HepG2 (cell line): ENCODE measurements around the gene SPC24. TPM values are rescaled to one million over a fixed set of nuclear protein-coding genes. Genes with fewer than 3 reads are reported as not detected.

Experiments used
- ATAC-seq: fragments of 200-7000 bp; cut with Tn5 transposase; 3 replicates; pipeline ENCODE4 v1.9.1; 2020; ENCODE audit warnings: mild to moderate bottlenecking, moderate library complexity
- BruUV-seq: library from RNA; stranded (reverse); fragments of 400-500 nt; replicated peaks from 2 replicates; lab custom pipeline; 2021; lab: Mats Ljungman, UMichigan
- CTCF ChIA-PET: fragments of 300-600 bp; formaldehyde crosslinking; extraction: SDS; loops from one replicate; lab custom pipeline; 2021; ENCODE audit warnings: low total read pairs, inconsistent platforms, low intra/inter-chr PET ratio; lab: Yijun Ruan, JAX
- POLR2A ChIA-PET: fragments of 350-600 bp; sonication (Branson Sonifier 250); formaldehyde crosslinking; loops from one replicate; lab custom pipeline; 2020; ENCODE audit warnings: antibody characterized with exemption, inconsistent platforms; lab: Yijun Ruan, JAX
- DNase-seq: peaks from one replicate; pipeline ENCODE4 v3.0.0-alpha.2; 2015; ENCODE audit warnings: low spot score
- FAIRE-seq: peaks from 3 replicates; lab custom pipeline; 2011; peaks lifted over from hg19 to GRCh38; lab: Jason Lieb, UNC
- H2AFZ ChIP-seq: one replicate; pipeline ENCODE4 v1.6.1; 2011; ENCODE audit warnings: low read length, inconsistent platforms
- H3K27ac ChIP-seq: fragments of 300-600 bp; 3 replicates; pipeline ENCODE4 v1.8.0; 2011; ENCODE audit warnings: mixed run types, mild to moderate bottlenecking, mixed read lengths, low read length, inconsistent platforms; ENCODE audit not compliant: insufficient read depth; ENCODE audit errors: extremely low read length
- H3K27me3 ChIP-seq, 2 experiments: fragments of 200-600 bp in 1 of 2; 2 replicates in 1 of 2; 3 replicates in 1 of 2; pipeline versions ENCODE4 v1.6.0 to v1.8.0; 2011; ENCODE audit warnings: low read length in 2 of 2, mild to moderate bottlenecking in 2 of 2, moderate library complexity in 2 of 2, inconsistent platforms in 1 of 2; ENCODE audit not compliant: insufficient read depth in 2 of 2, control insufficient read depth in 1 of 2
- H3K36me3 ChIP-seq, 2 experiments: fragments of 200-600 bp in 1 of 2; replicated peaks in 1 of 2; 2 replicates in 1 of 2; 3 replicates in 1 of 2; pipeline versions ENCODE4 v1.5.1 to v1.8.0; 2011; ENCODE audit warnings: low read length in 2 of 2, inconsistent platforms in 1 of 2; ENCODE audit not compliant: insufficient read depth in 2 of 2, control insufficient read depth in 1 of 2
- H3K4me1 ChIP-seq: 2 replicates; pipeline ENCODE4 v1.5.1; 2012; ENCODE audit warnings: low read length, inconsistent platforms; ENCODE audit not compliant: insufficient read depth
- H3K4me2 ChIP-seq: 2 replicates; pipeline ENCODE4 v1.6.0; 2011; ENCODE audit warnings: low read depth, low read length, inconsistent platforms
- H3K4me3 ChIP-seq, 3 experiments: fragments of 200-600 bp in 1 of 3; sonication (generic), shearing (Covaris generic) in 1 of 3; replicated peaks in 1 of 3; 2 replicates each; pipeline ENCODE4 v1.5.1; 2011 to 2016; ENCODE audit warnings: low read length in 3 of 3, inconsistent platforms in 2 of 3, low read depth in 2 of 3, mild to moderate bottlenecking in 2 of 3, control low read depth in 1 of 3, mixed read lengths in 1 of 3; ENCODE audit not compliant: insufficient read depth in 1 of 3
- H3K79me2 ChIP-seq: one replicate; pipeline ENCODE4 v1.6.1; 2011; ENCODE audit warnings: low read length, inconsistent platforms; ENCODE audit not compliant: insufficient read depth
- H3K9ac ChIP-seq: 2 replicates; pipeline ENCODE4 v1.6.0; 2011; ENCODE audit warnings: mild to moderate bottlenecking, low read depth, low read length, inconsistent platforms; ENCODE audit not compliant: insufficient read depth
- H3K9me3 ChIP-seq: 2 replicates; pipeline ENCODE4 v1.5.1; 2012; ENCODE audit warnings: mild to moderate bottlenecking, low read length
- H4K20me1 ChIP-seq: 2 replicates; pipeline ENCODE4 v1.6.0; 2011; ENCODE audit warnings: inconsistent platforms, mild to moderate bottlenecking, low read length, moderate library complexity; ENCODE audit not compliant: insufficient read depth
- FOXJ3 ChIP-seq: sonication (generic); formaldehyde crosslinking; IDR thresholded peaks from 2 replicates; pipeline ENCODE4 v1.4.0; 2020; ENCODE audit warnings: missing genetic modification reagents, mild to moderate bottlenecking, borderline replicate concordance
- SMAD1 ChIP-seq: sonication (generic); formaldehyde crosslinking; IDR thresholded peaks from 2 replicates; pipeline ENCODE4 v1.4.0; 2020; ENCODE audit warnings: missing genetic modification reagents, low read depth, mild to moderate bottlenecking, borderline replicate concordance
- ZNF121 ChIP-seq: sonication (generic); formaldehyde crosslinking; IDR thresholded peaks from 2 replicates; pipeline ENCODE4 v1.5.0; 2020; ENCODE audit warnings: mild to moderate bottlenecking, missing genetic modification reagents
- WGBS: methylation state at CpG from one replicate; pipeline ENCODE4 v1.1.6; 2017; ENCODE audit warnings: low lambda C conversion rate; 5-methylcytosine and 5-hydroxymethylcytosine counted together
- in situ Hi-C: cut with HindIII; loops from 2 replicates; pipeline ENCODE4 v1.10.0; 2017; ENCODE audit warnings: low pct_unique_long_range_greater_than_20kb; ENCODE audit not compliant: extremely low pct_ligation_motif_present
- intact Hi-C: fragments of 100-400 bp; cut with micrococcal nuclease; formaldehyde crosslinking; loops from one replicate; pipeline ENCODE4 v1.10.0; 2022; ENCODE audit not compliant: unreplicated experiment
- polyA plus RNA-seq, 8 experiments: library from polyadenylated mRNA; depleted of rRNA in 3 of 8; stranded (reverse) in 7 of 8; unstranded in 1 of 8; fragments of >200 nt; fragmentation: Illumina TruSeq in 4 of 8; extraction: Trizol in 4 of 8; gene quantifications; 2 replicates each; pipeline versions ENCODE4 v1.2.1 to v1.2.3, GENCODE V29; 2011 to 2016; ENCODE audit warnings: low read depth in 4 of 8, missing spikeins in 1 of 8, mixed read lengths in 1 of 8; ENCODE audit not compliant: insufficient read depth in 1 of 8
- total RNA-seq, 5 experiments: library from RNA; depleted of rRNA; stranded (reverse); fragments of >200 nt; fragmentation: Illumina TruSeq; extraction: Trizol; gene quantifications; 2 replicates each; pipeline ENCODE4 v1.2.3, GENCODE V29; 2016; ENCODE audit warnings: low read depth in 1 of 5
- TF ChIP-seq, protein P1 (sequence below): IDR thresholded peaks from 2 replicates; pipeline ENCODE4 v1.4.0; 2020; ENCODE audit warnings: mild to moderate bottlenecking, missing genetic modification reagents

The SPC24 gene
- total and polyA plus RNA-seq, 2 of the 13 experiments (the other 11 are each of a cell fraction or from before 2014, with no cell fraction given) = 10.0 to 46.2 TPM

GRCh38 chr19:11137542-11138384, 17.8 kb downstream of the SPC24 start (continued):
- TF ChIP-seq SMAD1 (CRISPR knock-in tag) = no peak
- TF ChIP-seq, protein P1, sequence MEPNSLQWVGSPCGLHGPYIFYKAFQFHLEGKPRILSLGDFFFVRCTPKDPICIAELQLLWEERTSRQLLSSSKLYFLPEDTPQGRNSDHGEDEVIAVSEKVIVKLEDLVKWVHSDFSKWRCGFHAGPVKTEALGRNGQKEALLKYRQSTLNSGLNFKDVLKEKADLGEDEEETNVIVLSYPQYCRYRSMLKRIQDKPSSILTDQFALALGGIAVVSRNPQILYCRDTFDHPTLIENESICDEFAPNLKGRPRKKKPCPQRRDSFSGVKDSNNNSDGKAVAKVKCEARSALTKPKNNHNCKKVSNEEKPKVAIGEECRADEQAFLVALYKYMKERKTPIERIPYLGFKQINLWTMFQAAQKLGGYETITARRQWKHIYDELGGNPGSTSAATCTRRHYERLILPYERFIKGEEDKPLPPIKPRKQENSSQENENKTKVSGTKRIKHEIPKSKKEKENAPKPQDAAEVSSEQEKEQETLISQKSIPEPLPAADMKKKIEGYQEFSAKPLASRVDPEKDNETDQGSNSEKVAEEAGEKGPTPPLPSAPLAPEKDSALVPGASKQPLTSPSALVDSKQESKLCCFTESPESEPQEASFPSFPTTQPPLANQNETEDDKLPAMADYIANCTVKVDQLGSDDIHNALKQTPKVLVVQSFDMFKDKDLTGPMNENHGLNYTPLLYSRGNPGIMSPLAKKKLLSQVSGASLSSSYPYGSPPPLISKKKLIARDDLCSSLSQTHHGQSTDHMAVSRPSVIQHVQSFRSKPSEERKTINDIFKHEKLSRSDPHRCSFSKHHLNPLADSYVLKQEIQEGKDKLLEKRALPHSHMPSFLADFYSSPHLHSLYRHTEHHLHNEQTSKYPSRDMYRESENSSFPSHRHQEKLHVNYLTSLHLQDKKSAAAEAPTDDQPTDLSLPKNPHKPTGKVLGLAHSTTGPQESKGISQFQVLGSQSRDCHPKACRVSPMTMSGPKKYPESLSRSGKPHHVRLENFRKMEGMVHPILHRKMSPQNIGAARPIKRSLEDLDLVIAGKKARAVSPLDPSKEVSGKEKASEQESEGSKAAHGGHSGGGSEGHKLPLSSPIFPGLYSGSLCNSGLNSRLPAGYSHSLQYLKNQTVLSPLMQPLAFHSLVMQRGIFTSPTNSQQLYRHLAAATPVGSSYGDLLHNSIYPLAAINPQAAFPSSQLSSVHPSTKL (CRISPR knock-in tag) = peak; percentile 8; the same call in 1 of the 2 replicates

- H4K20me1 ChIP-seq = peaks cover 18% of the 10 kb centered on the region
- H2AFZ ChIP-seq = no peak overlapping the region
- peaks cover 7 to 9% of the 10 kb centered on the region in 2 experiments for H3K36me3 ChIP-seq
- H3K4me3 ChIP-seq = no peak overlapping the region
- no peak overlapping the region for H3K4me2 ChIP-seq
- CTCF ChIA-PET = interaction anchor here (3.4 kb wide), 1 partner anchor 67 kb away, joined by 53 read pairs; no protein-coding TSS in a partner anchor
- H3K4me1 ChIP-seq = peaks cover 46% of the 10 kb centered on the region
- no peak overlapping the region for H3K9ac ChIP-seq
- BruUV-seq = no TSS peak
- ATAC-seq (no peak), DNase-seq (no peak), FAIRE-seq (no peak)
- intact Hi-C loops (no loop called here), in situ Hi-C loops (loop anchor here (5.0 kb wide), 1 partner anchor 66 kb away; no protein-coding TSS in a partner anchor)
- H3K27me3 ChIP-seq = no peaks in the 10 kb centered on the region; a peak in 1 of 5 replicates
- POLR2A ChIA-PET = no interaction called here
- no peak for TF ChIP-seq FOXJ3
- peak; percentile 56 for TF ChIP-seq ZNF121
- H3K9me3 ChIP-seq = no peaks in the 10 kb centered on the region
- H3K79me2 ChIP-seq = no peaks in the 10 kb centered on the region
- H3K27ac ChIP-seq = no peak overlapping the region
- 79% methylated on average over 9 of the region's 14 CpGs for WGBS
These were observed 19.0 kb downstream of the SPC24 start for GRCh38 chr19:11136400-11137101.
